ENCODE measurements around the gene PCDHGA7.

GRCh38 chr5:141362719-141363118, 19.8 kb upstream of the PCDHGA7 start:
- no peak for TF ChIP-seq CTCF (optimal IDR thresholded peaks at IDR 0.05 in 1 of 3, IDR thresholded peaks at IDR 0.05 in 1 of 3, conservative IDR thresholded peaks at IDR 0.05 in 1 of 3; ENCODE audit: extremely low read depth in 1 of 3, insufficient read depth in 2 of 3, low read length in 3 of 3)
- no peak for TF ChIP-seq EZH2 (IDR thresholded peaks at IDR 0.05; ENCODE audit: low read length)

All from keratinocyte (primary cell).